Endothelial cell of umbilical vein (primary cell): ENCODE results near the gene MIA.

Experiments
- CTCF ChIP-seq, 2 donors: IDR thresholded peaks; 1 replicate in 1 of 2; 2 replicates in 1 of 2; pipeline ENCODE4 v1.5.1; 2011; ENCODE audit warnings: low read length in 2 of 2, mild to moderate bottlenecking in 2 of 2, moderate library complexity in 2 of 2, control low read depth in 1 of 2, inconsistent platforms in 1 of 2, low read depth in 1 of 2; ENCODE audit not compliant: insufficient read depth in 1 of 2; ENCODE audit errors: extremely low read depth in 1 of 2
- EZH2 ChIP-seq: IDR thresholded peaks from 2 replicates; pipeline ENCODE4 v1.6.1; 2012; ENCODE audit warnings: borderline replicate concordance, low read depth, mild to moderate bottlenecking, moderate library complexity, low read length, inconsistent platforms; ENCODE audit not compliant: severe bottlenecking
- GATA2 ChIP-seq: IDR thresholded peaks from 2 replicates; pipeline ENCODE4 v1.7.0; 2011; ENCODE audit warnings: low read depth, mild to moderate bottlenecking, moderate library complexity, mixed read lengths, low read length; ENCODE audit not compliant: insufficient read length, insufficient read depth
- JUN ChIP-seq: IDR thresholded peaks from 2 replicates; pipeline ENCODE4 v1.6.1; 2011; ENCODE audit warnings: borderline replicate concordance, low read depth; ENCODE audit not compliant: insufficient read length, insufficient read depth
- POLR2A ChIP-seq: IDR thresholded peaks from 2 replicates; pipeline ENCODE4 v1.6.1; 2012; ENCODE audit warnings: low read depth, mild to moderate bottlenecking, control low read depth, low read length
- POLR2AphosphoS5 ChIP-seq: IDR thresholded peaks from 2 replicates; pipeline ENCODE4 v1.6.1; 2012; ENCODE audit warnings: low read depth, mild to moderate bottlenecking, control low read depth, low read length, moderate library complexity; ENCODE audit not compliant: insufficient read depth

GRCh38 chr19:40754611-40755247 is 20.6 kb upstream of the MIA start:
- TF ChIP-seq EZH2: no peak
- no peak for TF ChIP-seq POLR2AphosphoS5
- TF ChIP-seq POLR2A: no peak
- no peak for TF ChIP-seq CTCF (IDR thresholded peaks at IDR 0.05; ENCODE audit: extremely low read depth in 1 of 2, insufficient read depth in 1 of 2, low read depth in 1 of 2, low read length in 2 of 2)
- no peak for TF ChIP-seq GATA2
- TF ChIP-seq JUN: no peak
